OCI-LY1 (cell line): ENCODE results near the gene DCDC2.

Experiments used
- H2AFZ ChIP-seq: fragments of 200-600 bp; sonication (generic), shearing (Covaris generic); 2 replicates; pipeline ENCODE4 v1.6.0; 2014; ENCODE audit warnings: antibody characterized with exemption, mild to moderate bottlenecking, low read length
- H3F3A ChIP-seq: fragments of 200-600 bp; sonication (generic), shearing (Covaris generic); 2 replicates; pipeline ENCODE4 v1.6.0; 2014; ENCODE audit warnings: mild to moderate bottlenecking, antibody characterized with exemption, low read length, moderate library complexity; ENCODE audit not compliant: insufficient read depth
- H3K27ac ChIP-seq: fragments of 200-600 bp; sonication (generic); 2 replicates; pipeline ENCODE4 v1.5.1; 2014; ENCODE audit warnings: low read length, mixed run types, mild to moderate bottlenecking, low read depth; ENCODE audit not compliant: poor library complexity, severe bottlenecking
- H3K27me3 ChIP-seq: fragments of 200-600 bp; sonication (generic); 2 replicates; pipeline ENCODE4 v1.6.0; 2014; ENCODE audit warnings: antibody characterized with exemption, mild to moderate bottlenecking, low read length, moderate library complexity; ENCODE audit not compliant: insufficient read depth
- H3K36me3 ChIP-seq: fragments of 200-600 bp; sonication (generic); 2 replicates; pipeline ENCODE4 v1.6.1; 2014; ENCODE audit warnings: mild to moderate bottlenecking, antibody characterized with exemption, low read length, moderate library complexity, mixed read lengths; ENCODE audit not compliant: insufficient read depth
- H3K4me1 ChIP-seq: fragments of 200-600 bp; sonication (generic); 2 replicates; pipeline ENCODE4 v1.5.1; 2014; ENCODE audit warnings: mild to moderate bottlenecking, low read length, moderate library complexity; ENCODE audit not compliant: insufficient read depth, severe bottlenecking
- H3K4me2 ChIP-seq: fragments of 200-600 bp; sonication (generic), shearing (Covaris generic); 2 replicates; pipeline ENCODE4 v1.6.1; 2014; ENCODE audit warnings: low read length
- H3K4me3 ChIP-seq: fragments of 200-600 bp; sonication (generic); 2 replicates; pipeline ENCODE4 v1.5.1; 2014; ENCODE audit warnings: low read length, low read depth, mild to moderate bottlenecking, mixed read lengths; ENCODE audit not compliant: poor library complexity, severe bottlenecking
- H3K79me2 ChIP-seq: fragments of 200-600 bp; shearing (Covaris generic); 2 replicates; pipeline ENCODE4 v1.6.1; 2016; ENCODE audit warnings: mixed run types, low read length, mixed read lengths; ENCODE audit not compliant: insufficient read depth
- H3K9ac ChIP-seq: fragments of 200-600 bp; sonication (generic), shearing (Covaris generic); 2 replicates; pipeline ENCODE4 v1.6.1; 2014; ENCODE audit warnings: mild to moderate bottlenecking, low read length, mixed read lengths
- H3K9me2 ChIP-seq: fragments of 200-600 bp; sonication (generic), shearing (Covaris generic); 2 replicates; pipeline ENCODE4 v1.6.1; 2014; ENCODE audit warnings: low read depth, mild to moderate bottlenecking, low read length, mixed read lengths
- H3K9me3 ChIP-seq: fragments of 200-600 bp; shearing (Covaris generic); 2 replicates; pipeline ENCODE4 v1.6.1; 2014; ENCODE audit warnings: low read length, mixed read lengths
- H4K20me1 ChIP-seq: fragments of 200-600 bp; sonication (generic), shearing (Covaris generic); 2 replicates; pipeline ENCODE4 v1.6.0; 2016; ENCODE audit warnings: mild to moderate bottlenecking, low read length; ENCODE audit not compliant: insufficient read depth
- CTCF ChIP-seq: fragments of 200-600 bp; sonication (generic), shearing (Covaris generic); IDR thresholded peaks from 2 replicates; pipeline ENCODE4 v1.5.1; 2017; ENCODE audit warnings: mild to moderate bottlenecking, antibody characterized with exemption, low read length, moderate library complexity, mixed read lengths
- EZH2 ChIP-seq: fragments of 200-600 bp; sonication (generic), shearing (Covaris generic); IDR thresholded peaks from 2 replicates; pipeline ENCODE4 v1.8.0; 2017; ENCODE audit warnings: borderline replicate concordance, mixed run types, mild to moderate bottlenecking, antibody characterized with exemption, low read length, moderate library complexity, mixed read lengths

Gene DCDC2

GRCh38 chr6:24225838-24226237, 132.0 kb downstream of the DCDC2 start:
- H3K4me2 ChIP-seq = no peak overlapping the region
- H3K9ac ChIP-seq = no peak overlapping the region
- no peak overlapping the region for H2AFZ ChIP-seq
- H3K9me3 ChIP-seq = no peaks in the 10 kb centered on the region
- no peaks in the 10 kb centered on the region for H3K27me3 ChIP-seq
- no peaks in the 10 kb centered on the region for H3K36me3 ChIP-seq
- no peaks in the 10 kb centered on the region for H3K9me2 ChIP-seq
- TF ChIP-seq CTCF = no peak
- H3K79me2 ChIP-seq = no peaks in the 10 kb centered on the region
- no peaks in the 10 kb centered on the region for H3F3A ChIP-seq
- H3K4me1 ChIP-seq = no peaks in the 10 kb centered on the region
- no peaks in the 10 kb centered on the region for H4K20me1 ChIP-seq
- H3K27ac ChIP-seq = no peak overlapping the region
- H3K4me3 ChIP-seq = no peak overlapping the region

DNA sequence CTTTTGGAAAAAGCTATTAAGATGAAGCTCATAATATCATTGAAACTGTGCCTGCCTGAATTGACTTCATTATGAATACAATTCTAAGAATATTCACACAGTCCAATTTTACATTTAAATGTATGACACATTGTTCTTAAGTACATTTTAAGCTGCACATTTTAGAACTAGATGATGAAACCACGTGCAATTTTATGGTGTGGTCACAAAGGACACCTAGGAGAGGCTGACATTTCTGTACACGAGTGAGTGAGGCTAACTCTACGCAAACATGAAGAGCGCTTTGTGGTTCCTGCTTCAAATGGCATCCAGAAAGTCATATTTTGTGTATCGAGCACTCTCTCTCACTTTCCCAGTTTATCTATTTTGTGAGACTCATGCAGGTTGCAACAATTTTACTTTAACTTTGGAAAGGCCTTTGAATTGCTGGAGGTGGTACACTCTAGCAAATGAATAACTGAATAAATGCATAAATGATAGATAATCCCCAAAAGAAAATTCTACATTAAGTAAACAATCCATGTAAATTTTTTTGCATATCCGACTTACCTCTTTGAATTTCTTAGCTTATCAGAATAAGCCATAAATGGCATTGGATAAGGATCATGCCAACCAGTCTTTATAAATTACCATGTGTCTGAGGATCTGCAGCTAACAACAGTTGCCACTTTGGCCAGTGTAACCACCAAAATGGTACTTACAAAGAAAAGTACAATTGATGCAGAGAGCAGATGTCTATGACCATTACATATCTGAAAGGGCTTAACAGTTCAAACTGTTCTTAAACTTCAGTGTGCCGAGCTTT, 134.5 kb downstream of the DCDC2 start:
- no peaks in the 10 kb centered on the region for H3K27me3 ChIP-seq
- no peaks in the 10 kb centered on the region for H3K9me3 ChIP-seq
- H3K9ac ChIP-seq = no peak overlapping the region
- no peaks in the 10 kb centered on the region for H3K4me1 ChIP-seq
- no peak for TF ChIP-seq CTCF
- TF ChIP-seq EZH2 = no peak
- no peaks in the 10 kb centered on the region for H3F3A ChIP-seq
- no peaks in the 10 kb centered on the region for H3K9me2 ChIP-seq
- no peak overlapping the region for H3K4me2 ChIP-seq
- no peak overlapping the region for H3K4me3 ChIP-seq
- no peaks in the 10 kb centered on the region for H3K36me3 ChIP-seq
- no peaks in the 10 kb centered on the region for H4K20me1 ChIP-seq
- no peak overlapping the region for H2AFZ ChIP-seq
- no peaks in the 10 kb centered on the region for H3K79me2 ChIP-seq
- H3K27ac ChIP-seq = no peak overlapping the region

DNA sequence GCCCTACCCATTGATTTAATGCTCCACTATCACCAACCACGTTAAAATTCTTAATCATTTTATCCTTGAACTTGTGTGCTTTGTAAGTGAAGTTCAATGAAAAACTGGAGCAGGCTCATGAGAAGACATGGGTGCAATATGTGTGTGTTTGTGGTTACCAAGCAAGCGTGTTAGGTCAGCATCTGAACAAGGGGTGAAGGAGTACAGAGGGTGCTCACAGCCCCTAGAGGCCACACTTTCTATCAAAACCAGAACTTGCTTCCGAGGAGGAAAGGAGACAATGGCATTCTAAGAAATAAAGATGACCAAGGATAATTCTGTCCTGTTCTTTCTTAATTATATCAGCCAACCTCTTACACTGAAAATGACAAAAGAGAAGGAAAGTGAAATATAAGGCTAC, 138.2 kb downstream of the DCDC2 start:
- TF ChIP-seq CTCF = no peak
- TF ChIP-seq EZH2 = no peak
- Histone ChIP-seq H3K4me2 (no peak overlapping the region), H3K9me2 (no peaks in the 10 kb centered on the region)

More for the DNA sequence above, 138.2 kb downstream of the DCDC2 start:
- H3K4me1 ChIP-seq = no peaks in the 10 kb centered on the region
- H3K9me3 ChIP-seq = no peaks in the 10 kb centered on the region
- H3K36me3 ChIP-seq = no peaks in the 10 kb centered on the region
- H4K20me1 ChIP-seq = no peaks in the 10 kb centered on the region
- H3K27ac ChIP-seq = no peak overlapping the region
- H3K27me3 ChIP-seq = no peaks in the 10 kb centered on the region
- no peak overlapping the region for H3K4me3 ChIP-seq
- H3K79me2 ChIP-seq = no peaks in the 10 kb centered on the region
- H2AFZ ChIP-seq = no peak overlapping the region
- H3F3A ChIP-seq = no peaks in the 10 kb centered on the region
- no peak overlapping the region for H3K9ac ChIP-seq
